Testis (tissue), 2 donors: ENCODE data around the gene SFMBT2.

Experiments
- POLR2A ChIP-seq: fragments of 450-650 bp; IDR thresholded peaks from one replicate; pipeline ENCODE4 v1.6.1; 2017; ENCODE audit warnings: antibody characterized with exemption, mild to moderate bottlenecking, moderate library complexity
- TF ChIP-seq, protein P1 (sequence below), 3 experiments: fragments of 450-650 bp in 2 of 3; fragments of 200-600 bp in 1 of 3; sonication (generic) in 1 of 3; IDR thresholded peaks; one replicate each; pipeline ENCODE4 v1.5.1; 2016 to 2019; ENCODE audit warnings: antibody characterized with exemption in 3 of 3, mild to moderate bottlenecking in 2 of 3, moderate library complexity in 1 of 3

DNA sequence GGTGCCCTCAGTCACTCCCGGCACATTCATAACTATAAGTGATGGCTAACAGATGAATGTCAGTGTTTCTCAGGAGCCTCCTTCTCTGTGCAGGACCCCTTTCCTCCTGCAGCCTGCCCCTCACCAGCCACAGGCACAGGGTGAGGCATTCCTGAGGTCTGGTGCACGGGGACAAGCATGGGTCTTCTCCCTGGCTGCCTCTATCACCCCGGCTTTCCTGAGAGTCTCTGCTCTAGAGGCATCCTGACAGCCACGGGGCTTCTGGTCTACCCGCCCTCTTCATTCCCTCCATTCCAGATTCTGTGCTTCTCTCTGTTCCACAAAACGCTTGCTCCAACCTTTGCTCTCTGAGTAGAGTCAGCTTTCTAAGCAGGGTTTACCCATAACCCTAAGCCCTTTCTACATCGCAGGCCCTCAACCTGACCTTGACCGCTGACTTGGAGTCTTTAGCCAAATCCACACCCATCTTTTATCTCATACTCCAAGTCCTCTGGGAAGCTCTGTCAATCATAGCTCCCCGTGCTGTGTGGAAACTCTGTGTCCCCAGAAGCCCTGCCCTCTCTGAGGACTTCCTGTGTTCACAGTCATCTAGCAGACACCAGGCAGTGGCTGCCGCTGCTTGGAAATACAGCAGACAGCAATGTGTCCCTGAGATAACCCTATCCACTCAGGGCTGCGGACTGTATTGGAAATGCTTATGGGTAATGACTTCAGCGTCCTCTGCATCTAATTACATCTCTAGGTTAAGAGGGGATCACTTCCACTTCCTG is 159.0 kb downstream of the SFMBT2 start:
- TF ChIP-seq, protein P1, sequence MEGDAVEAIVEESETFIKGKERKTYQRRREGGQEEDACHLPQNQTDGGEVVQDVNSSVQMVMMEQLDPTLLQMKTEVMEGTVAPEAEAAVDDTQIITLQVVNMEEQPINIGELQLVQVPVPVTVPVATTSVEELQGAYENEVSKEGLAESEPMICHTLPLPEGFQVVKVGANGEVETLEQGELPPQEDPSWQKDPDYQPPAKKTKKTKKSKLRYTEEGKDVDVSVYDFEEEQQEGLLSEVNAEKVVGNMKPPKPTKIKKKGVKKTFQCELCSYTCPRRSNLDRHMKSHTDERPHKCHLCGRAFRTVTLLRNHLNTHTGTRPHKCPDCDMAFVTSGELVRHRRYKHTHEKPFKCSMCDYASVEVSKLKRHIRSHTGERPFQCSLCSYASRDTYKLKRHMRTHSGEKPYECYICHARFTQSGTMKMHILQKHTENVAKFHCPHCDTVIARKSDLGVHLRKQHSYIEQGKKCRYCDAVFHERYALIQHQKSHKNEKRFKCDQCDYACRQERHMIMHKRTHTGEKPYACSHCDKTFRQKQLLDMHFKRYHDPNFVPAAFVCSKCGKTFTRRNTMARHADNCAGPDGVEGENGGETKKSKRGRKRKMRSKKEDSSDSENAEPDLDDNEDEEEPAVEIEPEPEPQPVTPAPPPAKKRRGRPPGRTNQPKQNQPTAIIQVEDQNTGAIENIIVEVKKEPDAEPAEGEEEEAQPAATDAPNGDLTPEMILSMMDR (IDR thresholded peaks at IDR 0.05), result no peak
- no peak for TF ChIP-seq POLR2A
